Measurements from ENCODE around the gene VSIR.

The VSIR gene

GRCh38 chr10:71705582-71705981 lies 67.7 kb downstream of the VSIR start:
- Histone ChIP-seq H3K4me3 (ENCODE audit: low read length) (no peak overlapping the region), H3K9ac (ENCODE audit: low read length) (no peak overlapping the region), H3K27me3 (ENCODE audit: control insufficient read depth, insufficient read depth, low read length) (no peaks in the 10 kb centered on the region), H3K9me3 (ENCODE audit: control insufficient read depth, low read length) (no peaks in the 10 kb centered on the region), H3K36me3 (ENCODE audit: control insufficient read depth, insufficient read depth, low read length) (no peaks in the 10 kb centered on the region), H3K4me1 (ENCODE audit: control insufficient read depth, insufficient read depth, low read length) (peaks cover 21% of the 10 kb centered on the region)

GRCh38 chr10:71704816-71705215 lies 68.5 kb downstream of the VSIR start:
- Histone ChIP-seq H3K4me1 (ENCODE audit: control insufficient read depth, insufficient read depth, low read length) (peaks cover 21% of the 10 kb centered on the region), H3K9me3 (ENCODE audit: control insufficient read depth, low read length) (no peaks in the 10 kb centered on the region), H3K9ac (ENCODE audit: low read length) (no peak overlapping the region), H3K27me3 (ENCODE audit: control insufficient read depth, insufficient read depth, low read length) (no peaks in the 10 kb centered on the region), H3K36me3 (ENCODE audit: control insufficient read depth, insufficient read depth, low read length) (no peaks in the 10 kb centered on the region), H3K4me3 (ENCODE audit: low read length) (no peak overlapping the region)

GRCh38 chr10:71703577-71703976 lies 69.7 kb downstream of the VSIR start:
- H3K4me3 ChIP-seq (ENCODE audit: low read length): no peak overlapping the region
- no peaks in the 10 kb centered on the region for H3K9me3 ChIP-seq (ENCODE audit: control insufficient read depth, low read length)
- H3K36me3 ChIP-seq (ENCODE audit: control insufficient read depth, insufficient read depth, low read length): no peaks in the 10 kb centered on the region
- peaks cover 16% of the 10 kb centered on the region for H3K4me1 ChIP-seq (ENCODE audit: control insufficient read depth, insufficient read depth, low read length)
- H3K27me3 ChIP-seq (ENCODE audit: control insufficient read depth, insufficient read depth, low read length): no peaks in the 10 kb centered on the region
- H3K9ac ChIP-seq (ENCODE audit: low read length): no peak overlapping the region

- Histone ChIP-seq H3K4me1 (ENCODE audit: control insufficient read depth, insufficient read depth, low read length) (peaks cover 23% of the 10 kb centered on the region), H3K9ac (ENCODE audit: low read length) (no peak overlapping the region), H3K4me3 (ENCODE audit: low read length) (no peak overlapping the region), H3K9me3 (ENCODE audit: control insufficient read depth, low read length) (no peaks in the 10 kb centered on the region), H3K27me3 (ENCODE audit: control insufficient read depth, insufficient read depth, low read length) (no peaks in the 10 kb centered on the region), H3K36me3 (ENCODE audit: control insufficient read depth, insufficient read depth, low read length) (no peaks in the 10 kb centered on the region)
Measured at GRCh38 chr10:71701496-71702132, 71.7 kb downstream of the VSIR start.

GRCh38 chr10:71700731-71701368 lies 72.5 kb downstream of the VSIR start:
- H3K9ac ChIP-seq (ENCODE audit: low read length): no peak overlapping the region
- no peaks in the 10 kb centered on the region for H3K27me3 ChIP-seq (ENCODE audit: control insufficient read depth, insufficient read depth, low read length)
- H3K4me3 ChIP-seq (ENCODE audit: low read length): no peak overlapping the region
- no peaks in the 10 kb centered on the region for H3K36me3 ChIP-seq (ENCODE audit: control insufficient read depth, insufficient read depth, low read length)
- H3K9me3 ChIP-seq (ENCODE audit: control insufficient read depth, low read length): no peaks in the 10 kb centered on the region
- peaks cover 31% of the 10 kb centered on the region for H3K4me1 ChIP-seq (ENCODE audit: control insufficient read depth, insufficient read depth, low read length)

- Histone ChIP-seq H3K27me3 (ENCODE audit: control insufficient read depth, insufficient read depth, low read length) (no peaks in the 10 kb centered on the region), H3K4me1 (ENCODE audit: control insufficient read depth, insufficient read depth, low read length) (peaks cover 52% of the 10 kb centered on the region), H3K9me3 (ENCODE audit: control insufficient read depth, low read length) (no peaks in the 10 kb centered on the region), H3K9ac (ENCODE audit: low read length) (no peak overlapping the region), H3K36me3 (ENCODE audit: control insufficient read depth, insufficient read depth, low read length) (no peaks in the 10 kb centered on the region), H3K4me3 (ENCODE audit: low read length) (no peak overlapping the region)
Measured at GRCh38 chr10:71698737-71699136, 74.6 kb downstream of the VSIR start.

- Histone ChIP-seq H3K36me3 (ENCODE audit: control insufficient read depth, insufficient read depth, low read length) (no peaks in the 10 kb centered on the region), H3K9ac (ENCODE audit: low read length) (no peak overlapping the region), H3K4me1 (ENCODE audit: control insufficient read depth, insufficient read depth, low read length) (peaks cover 56% of the 10 kb centered on the region), H3K27me3 (ENCODE audit: control insufficient read depth, insufficient read depth, low read length) (no peaks in the 10 kb centered on the region), H3K9me3 (ENCODE audit: control insufficient read depth, low read length) (no peaks in the 10 kb centered on the region), H3K4me3 (ENCODE audit: low read length) (no peak overlapping the region)
Measured at GRCh38 chr10:71697938-71698709, 75.2 kb downstream of the VSIR start.
